Urinary bladder (tissue), 4 donors: ENCODE results near the gene C5. TPM values are rescaled to one million over a fixed set of nuclear protein-coding genes. Genes with fewer than 3 reads are reported as not detected.
A peak's percentile ranks its signal among the peaks of the same experiment; 100 is the strongest.

ENCODE experiments used
- DNase-seq: peaks from one replicate; pipeline ENCODE4 v3.0.0-alpha.2; 2015; ENCODE audit errors: extremely low spot score
- H3K27ac ChIP-seq: one replicate; pipeline ENCODE4 v1.5.1; 2013; ENCODE audit warnings: low read depth, mild to moderate bottlenecking, moderate library complexity
- H3K36me3 ChIP-seq: one replicate; pipeline ENCODE4 v1.6.1; 2013; ENCODE audit warnings: mild to moderate bottlenecking, moderate library complexity; ENCODE audit not compliant: insufficient read depth
- H3K4me1 ChIP-seq: one replicate; pipeline ENCODE4 v1.6.1; 2013; ENCODE audit warnings: mild to moderate bottlenecking, moderate library complexity; ENCODE audit not compliant: insufficient read depth
- H3K4me3 ChIP-seq: one replicate; pipeline ENCODE4 v1.5.1; 2013; ENCODE audit warnings: low read depth, low read length
- WGBS: extraction: QIAGEN DNeasy Blood & Tissue Kit; methylation state at CpG from one replicate; pipeline ENCODE4 v1.1.7; 2013; 5-methylcytosine and 5-hydroxymethylcytosine counted together
- polyA plus RNA-seq: library from polyadenylated mRNA; stranded (reverse); fragments of 200-250 nt; gene quantifications from one replicate; pipeline ENCODE4 v1.2.3, GENCODE V29; 2013
- total RNA-seq: library from RNA; depleted of rRNA; stranded (reverse); fragments of >200 nt; gene quantifications from one replicate; pipeline ENCODE4 v1.2.3, GENCODE V29; 2014
- donor health status: healthy with polysubstance abuse.
- donor health status: healthy.

Gene C5
- total and polyA plus RNA-seq, 2 donors, result 3.2 to 18.1 TPM

DNA sequence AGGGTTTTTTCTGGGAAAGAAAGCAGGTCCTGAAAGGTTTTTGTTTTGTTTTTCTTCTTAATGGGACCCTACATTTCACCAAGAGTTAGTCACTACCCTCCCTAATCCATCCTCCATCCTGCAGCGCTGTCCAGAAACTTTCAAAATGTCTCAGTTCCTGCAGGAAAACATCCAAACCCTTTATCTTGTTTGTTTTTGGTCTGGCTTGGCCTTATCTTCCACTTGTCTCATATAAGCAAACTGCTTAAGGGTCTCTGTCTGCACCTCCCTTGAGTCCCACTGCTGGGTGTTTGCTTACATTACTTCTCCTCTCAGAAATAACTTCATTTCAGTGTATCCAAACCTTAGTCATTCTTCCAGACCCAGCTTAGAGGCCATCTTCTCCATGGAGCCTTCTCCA, 112.5 kb downstream of the C5 start:
- WGBS, result 23% methylated on average over 1 of the region's 1 CpG
- H3K4me1 ChIP-seq, result peaks cover 5% of the 10 kb centered on the region

GRCh38 chr9:120937127-120937526, 112.9 kb downstream of the C5 start:
- H3K4me1 ChIP-seq, result peaks cover 3% of the 10 kb centered on the region
- no peak overlapping the region for H3K4me3 ChIP-seq
- 30% methylated on average over 1 of the region's 1 CpG for WGBS
- DNase-seq, result no peak
- H3K36me3 ChIP-seq, result no peaks in the 10 kb centered on the region
- H3K27ac ChIP-seq, result peak overlapping the region; percentile 62

More for the DNA sequence above, 112.5 kb downstream of the C5 start:
- no peak overlapping the region for H3K27ac ChIP-seq
- H3K4me3 ChIP-seq, result no peak overlapping the region
- DNase-seq, result no peak
- no peaks in the 10 kb centered on the region for H3K36me3 ChIP-seq

DNA sequence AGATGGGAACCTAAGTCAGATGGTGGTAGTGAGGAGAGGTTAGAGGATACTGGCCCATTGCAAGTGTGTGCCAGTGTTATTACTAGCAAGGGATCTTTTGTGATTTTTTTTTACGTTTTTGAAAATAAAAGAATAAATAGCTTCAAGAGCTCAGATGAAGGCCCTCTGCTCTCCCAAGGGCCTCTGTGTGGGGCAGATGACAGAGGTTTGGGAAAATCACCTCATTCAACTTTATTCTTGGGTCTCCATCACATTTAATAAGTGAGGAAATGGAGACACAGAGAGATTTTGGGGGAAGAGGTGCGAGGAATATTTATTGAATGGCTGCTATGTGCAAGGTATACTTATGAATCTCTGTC, 113.3 kb downstream of the C5 start:
- peaks cover 3% of the 10 kb centered on the region for H3K4me1 ChIP-seq
- no peak overlapping the region for H3K4me3 ChIP-seq
- H3K36me3 ChIP-seq, result no peaks in the 10 kb centered on the region
- H3K27ac ChIP-seq, result no peak overlapping the region
- no peak for DNase-seq
- 47% methylated on average over 2 of the region's 2 CpGs for WGBS

- 6% methylated on average over 10 of the region's 10 CpGs for WGBS
- H3K4me1 ChIP-seq, result peaks cover 3% of the 10 kb centered on the region
Measured at GRCh38 chr9:120936011-120936763, 113.9 kb downstream of the C5 start.

DNA sequence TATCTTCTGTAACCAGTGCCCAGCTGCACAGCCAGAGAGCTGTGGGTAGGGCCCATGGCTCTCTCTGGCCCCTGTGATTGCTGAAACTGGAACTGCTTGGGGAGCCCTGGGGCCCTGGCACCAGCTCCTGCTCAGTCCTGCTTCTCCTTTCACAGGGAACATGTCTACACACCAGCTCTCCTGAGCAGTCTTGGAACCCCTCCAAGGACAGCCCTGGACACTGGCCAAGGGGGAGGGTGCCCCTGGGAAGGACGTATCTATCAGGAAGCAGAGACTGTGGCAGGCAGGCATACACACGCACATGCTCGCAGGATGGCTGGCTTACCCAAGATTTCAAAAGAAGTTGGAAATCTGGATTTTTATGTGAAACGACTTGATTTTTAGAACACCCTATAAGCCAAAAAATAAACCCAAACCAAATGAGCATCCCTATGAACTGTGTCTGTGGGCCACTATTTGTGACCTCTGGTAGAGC, 114.7 kb downstream of the C5 start:
- peak overlapping the region; percentile 60 for H3K27ac ChIP-seq
- DNase-seq, result peak; percentile 94
- H3K4me3 ChIP-seq, result no peak overlapping the region
- H3K4me1 ChIP-seq, result peaks cover 3% of the 10 kb centered on the region
- H3K36me3 ChIP-seq, result no peaks in the 10 kb centered on the region
- 9% methylated on average over 4 of the region's 4 CpGs for whole genome bisulfite sequencing

More at GRCh38 chr9:120936011-120936763, 113.9 kb downstream of the C5 start:
- Histone ChIP-seq H3K4me3 (no peak overlapping the region), H3K36me3 (no peaks in the 10 kb centered on the region), H3K27ac (peak overlapping the region; percentile 60)
- DNase-seq, result peak; percentile 82

GRCh38 chr9:120934281-120934680, 115.8 kb downstream of the C5 start:
- Histone ChIP-seq H3K4me1 (peaks cover 3% of the 10 kb centered on the region), H3K36me3 (no peaks in the 10 kb centered on the region), H3K4me3 (no peak overlapping the region), H3K27ac (no peak overlapping the region)
- DNase-seq, result no peak
- 21% methylated on average over 3 of the region's 3 CpGs for WGBS

- peaks cover 3% of the 10 kb centered on the region for H3K4me1 ChIP-seq
- 82% methylated on average over 8 of the region's 8 CpGs for WGBS
- DNase-seq, result no peak
Measured at GRCh38 chr9:120933310-120934055, 116.6 kb downstream of the C5 start.

DNA sequence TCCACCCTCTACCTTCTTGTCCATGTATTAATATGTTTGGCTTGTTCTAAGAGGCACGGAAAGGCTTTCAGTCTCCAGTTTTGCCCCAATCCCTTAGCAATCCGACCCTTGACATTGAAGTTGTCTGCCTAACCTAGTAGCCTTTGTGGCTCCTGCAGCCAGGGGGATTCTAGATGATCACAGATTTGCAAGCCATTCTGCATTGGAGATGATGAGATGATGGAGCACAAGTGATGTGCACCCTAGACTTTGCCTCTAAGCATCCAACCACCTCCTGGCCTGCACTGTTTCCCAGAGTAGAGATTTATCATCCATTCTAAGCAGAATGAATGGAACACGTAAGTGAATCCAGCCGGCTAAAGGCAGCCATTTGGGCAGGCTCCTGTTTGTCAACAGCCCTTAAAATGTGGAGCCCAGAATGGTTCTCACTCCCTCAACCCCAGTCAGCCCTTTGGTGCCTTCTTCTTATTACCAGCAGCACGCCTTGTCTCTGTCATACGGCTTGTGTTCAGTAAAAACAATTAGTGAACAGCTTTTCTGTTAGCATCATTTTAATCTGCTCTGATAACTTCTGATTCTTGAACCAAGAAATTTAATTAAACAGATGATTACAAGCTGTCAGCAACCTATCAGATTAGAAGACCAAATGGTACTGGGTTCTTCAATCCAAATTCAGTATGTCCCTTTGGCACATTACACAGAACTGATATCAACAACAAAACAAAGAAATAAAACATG, 117.8 kb downstream of the C5 start:
- DNase-seq, result no peak
- peaks cover 3% of the 10 kb centered on the region for H3K4me1 ChIP-seq
- peak overlapping the region; percentile 71 for H3K27ac ChIP-seq
- no peak overlapping the region for H3K4me3 ChIP-seq
- WGBS, result 76% methylated on average over 6 of the region's 6 CpGs
- no peaks in the 10 kb centered on the region for H3K36me3 ChIP-seq

More at GRCh38 chr9:120933310-120934055, 116.6 kb downstream of the C5 start:
- no peak overlapping the region for H3K27ac ChIP-seq
- H3K36me3 ChIP-seq, result no peaks in the 10 kb centered on the region
- H3K4me3 ChIP-seq, result no peak overlapping the region

GRCh38 chr9:120931231-120932085, 118.6 kb downstream of the C5 start:
- H3K4me1 ChIP-seq, result peaks cover 3% of the 10 kb centered on the region
- no peaks in the 10 kb centered on the region for H3K36me3 ChIP-seq
- no peak overlapping the region for H3K4me3 ChIP-seq
- WGBS, result 35% methylated on average over 4 of the region's 4 CpGs
- DNase-seq, result no peak
- H3K27ac ChIP-seq, result peak overlapping the region; percentile 71

- peak overlapping the region; percentile 94 for H3K27ac ChIP-seq
- whole genome bisulfite sequencing, result 31% methylated on average over 26 of the region's 26 CpGs
- peaks cover 1% of the 10 kb centered on the region for H3K4me1 ChIP-seq
- H3K36me3 ChIP-seq, result no peaks in the 10 kb centered on the region
- peak overlapping the region; percentile 72 for H3K4me3 ChIP-seq
- no peak for DNase-seq
Measured at GRCh38 chr9:120929229-120929791, 120.8 kb downstream of the C5 start.

DNA sequence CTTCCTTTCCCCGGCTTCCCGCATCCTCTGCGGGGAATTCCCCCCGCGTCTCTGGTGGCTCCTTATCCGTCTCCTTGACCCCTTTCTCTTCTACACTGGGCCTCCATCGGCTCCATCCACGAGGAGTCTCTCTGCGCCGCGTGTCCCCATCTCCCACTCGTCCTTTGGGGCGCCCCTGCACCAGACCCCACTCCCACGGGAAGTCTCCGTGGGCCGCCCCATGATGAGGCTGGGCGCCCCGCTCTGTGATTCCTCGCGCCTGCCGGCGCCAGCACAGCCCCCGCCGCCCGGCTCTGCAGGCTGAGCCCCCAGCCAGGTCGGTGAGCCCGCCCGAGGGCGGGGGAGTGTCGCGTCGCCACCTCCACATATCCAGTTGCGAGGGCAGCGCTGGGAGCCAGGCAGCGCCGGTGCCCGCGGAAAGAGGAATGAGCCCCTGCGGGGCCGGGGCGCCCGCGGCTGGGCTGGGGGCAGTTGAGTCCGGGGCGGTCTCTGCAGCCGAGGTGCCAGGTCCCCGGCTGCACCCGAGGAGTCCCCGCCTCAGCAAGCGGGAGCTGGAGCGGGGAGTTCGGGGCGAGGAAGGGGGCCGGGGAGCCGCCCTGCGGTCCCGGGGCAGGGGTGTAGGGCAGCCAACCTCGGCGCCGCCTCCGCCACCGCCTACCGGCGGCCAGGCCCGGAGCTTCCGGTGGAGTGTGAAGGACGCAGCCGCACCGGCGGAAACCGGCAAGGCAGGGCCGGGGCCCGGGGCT, 121.4 kb downstream of the C5 start:
- WGBS, result 1% methylated on average over 73 of the region's 73 CpGs
- DNase-seq, result no peak
- peaks cover 1% of the 10 kb centered on the region for H3K4me1 ChIP-seq

GRCh38 chr9:120928015-120928482, 122.0 kb downstream of the C5 start:
- WGBS, result 56% methylated on average over 14 of the region's 14 CpGs
- no peaks in the 10 kb centered on the region for H3K4me1 ChIP-seq
- peak overlapping the region; percentile 94 for H3K27ac ChIP-seq
- DNase-seq, result no peak
- no peaks in the 10 kb centered on the region for H3K36me3 ChIP-seq
- H3K4me3 ChIP-seq, result peak overlapping the region; percentile 72

More for the DNA sequence above, 121.4 kb downstream of the C5 start:
- Histone ChIP-seq H3K4me3 (peak overlapping the region; percentile 72), H3K36me3 (no peaks in the 10 kb centered on the region), H3K27ac (peak overlapping the region; percentile 94)
